Activated naive CD8-positive, alpha-beta T cell treated with anti-CD3 and anti-CD28 coated beads, Interleukin-2, amount 10 ng/mL, durations not matched to agents 7 days and 5 days (primary cell): ENCODE data around the gene NAA25. TPM values are rescaled to one million over a fixed set of nuclear protein-coding genes. Genes with fewer than 3 reads are reported as not detected.

ENCODE experiments used
- ATAC-seq: fragments of 150-1000 bp; cut with Tn5 transposase; one replicate; pipeline ENCODE4 v1.10.0; 2021; ENCODE audit warnings: low read depth, moderate library complexity
- POLR2A ChIA-PET: fragments of 350-600 bp; sonication (Branson Sonifier 250); formaldehyde crosslinking; loops from one replicate; lab custom pipeline; 2021; ENCODE audit warnings: antibody characterized with exemption; lab: Charles Lee
- DNase-seq: peaks from one replicate; pipeline ENCODE4 v3.0.0; 2021
- H3K27ac Mint-ChIP-seq: one replicate; pipeline ENCODE4 v1.8.0; 2022; ENCODE audit warnings: mild to moderate bottlenecking, mixed read lengths
- H3K27me3 Mint-ChIP-seq: one replicate; pipeline ENCODE4 v1.8.0; 2022; ENCODE audit warnings: mild to moderate bottlenecking, moderate library complexity, mixed read lengths
- H3K36me3 Mint-ChIP-seq: one replicate; pipeline ENCODE4 v1.8.0; 2021; ENCODE audit warnings: mild to moderate bottlenecking, mixed read lengths
- H3K4me1 Mint-ChIP-seq: one replicate; pipeline ENCODE4 v1.8.0; 2021; ENCODE audit warnings: mixed read lengths
- H3K4me3 Mint-ChIP-seq: one replicate; pipeline ENCODE4 v1.8.0; 2022; ENCODE audit warnings: mild to moderate bottlenecking, moderate library complexity, mixed read lengths
- H3K9me3 Mint-ChIP-seq: one replicate; pipeline ENCODE4 v1.8.0; 2021; ENCODE audit warnings: mixed read lengths
- total RNA-seq, 2 experiments: library from RNA; stranded (reverse); gene quantifications; one replicate each; pipeline ENCODE4 v1.2.3, GENCODE V29; 2021

NAA25 gene
- 10 to 100 TPM; 26.0 to 28.5 TPM for total RNA-seq

DNA sequence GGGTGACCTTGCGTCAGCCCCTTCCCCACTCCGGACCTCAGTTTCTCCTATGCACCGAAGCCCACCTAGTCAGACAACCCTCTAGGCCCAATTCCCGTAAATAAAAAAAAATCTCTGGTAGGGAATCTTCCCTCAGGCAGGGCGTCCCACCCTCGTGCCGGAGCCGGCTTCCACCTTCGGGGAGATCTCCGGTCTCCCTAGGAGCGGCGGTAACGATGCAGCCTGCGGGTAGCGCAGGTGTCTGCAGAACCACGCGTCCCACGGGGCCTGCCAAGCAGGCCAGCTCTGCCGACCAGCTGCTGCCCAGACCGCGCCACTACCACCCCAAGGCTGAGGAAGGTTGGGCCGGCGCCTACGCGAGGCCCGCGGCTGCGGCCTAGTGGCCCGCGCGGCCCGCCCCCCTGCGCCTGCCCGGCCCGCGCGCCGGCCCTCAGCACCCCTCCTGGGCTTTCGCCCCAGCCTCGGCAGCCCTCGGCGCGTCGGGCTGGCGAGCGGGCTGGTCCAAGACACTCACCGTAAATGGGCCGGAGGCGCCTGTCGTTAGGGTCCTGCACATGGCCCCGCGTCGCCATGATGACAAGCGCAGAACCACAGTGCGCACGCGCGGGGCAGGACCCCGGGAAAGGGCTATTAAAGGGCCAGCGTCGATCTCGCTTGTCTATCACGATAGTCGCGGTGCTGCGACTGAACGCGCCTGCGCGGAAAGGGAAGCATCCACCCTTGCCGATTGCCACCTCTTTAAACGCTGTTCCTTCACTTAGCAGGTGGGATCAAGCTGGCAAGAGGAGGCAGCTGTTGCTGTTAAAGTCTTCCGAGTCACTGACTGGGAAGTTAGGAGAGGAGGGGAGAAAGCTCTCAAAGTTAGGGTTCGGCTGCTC lies at the start of gene NAA25:
Gene NAA25 (minus strand): TSS at position 582 of the 878 bp plus-strand sequence. CDS start 10 bp downstream, at position 572.
- no peaks in the 10 kb centered on the region for H3K9me3 Mint-ChIP-seq
- H3K27ac Mint-ChIP-seq: peak within 1 kb of the TSS; percentile 98
- POLR2A ChIA-PET: interaction anchor here (0.9 to 4.1 kb wide), 10 partner anchors 9 to 95 kb away, joined by 3 to 146 read pairs (median 6); partner anchors contain the start of genes ERP29, TMEM116 and TRAFD1
- H3K4me1 Mint-ChIP-seq: peaks cover 36% of the 10 kb centered on the region
- H3K4me3 Mint-ChIP-seq: peak within 1 kb of the TSS; percentile 93
- no peaks in the 10 kb centered on the region for H3K27me3 Mint-ChIP-seq
- ATAC-seq (peak; percentile 86), DNase-seq (peak; percentile 94)
- H3K36me3 Mint-ChIP-seq: peaks cover 3% of the 10 kb centered on the region

- Mint-ChIP-seq H3K4me3 (no peak overlapping the region), H3K9me3 (peaks cover 11% of the 10 kb centered on the region), H3K27ac (no peak overlapping the region), H3K4me1 (peaks cover 8% of the 10 kb centered on the region), H3K27me3 (no peaks in the 10 kb centered on the region), H3K36me3 (peaks cover 69% of the 10 kb centered on the region)
- DNase-seq (no peak), ATAC-seq (no peak)
- POLR2A ChIA-PET: no interaction called here
Measured at GRCh38 chr12:112153893-112154219, 45.3 kb upstream of the NAA25 start.

GRCh38 chr12:112153181-112153892 lies 44.8 kb upstream of the NAA25 start:
- H3K27me3 Mint-ChIP-seq: no peaks in the 10 kb centered on the region
- H3K27ac Mint-ChIP-seq: peak overlapping the region; percentile 57
- no peak for DNase-seq
- H3K9me3 Mint-ChIP-seq: peaks cover 11% of the 10 kb centered on the region
- ATAC-seq: no peak
- POLR2A ChIA-PET: no interaction called here
- H3K4me3 Mint-ChIP-seq: no peak overlapping the region
- peaks cover 69% of the 10 kb centered on the region for H3K36me3 Mint-ChIP-seq
- peaks cover 6% of the 10 kb centered on the region for H3K4me1 Mint-ChIP-seq

GRCh38 chr12:112151766-112152541 lies 43.4 kb upstream of the NAA25 start:
- DNase-seq (no peak), ATAC-seq (no peak)
- Mint-ChIP-seq H3K36me3 (peaks cover 59% of the 10 kb centered on the region), H3K9me3 (peaks cover 4% of the 10 kb centered on the region), H3K27ac (peak overlapping the region; percentile 18), H3K4me3 (no peak overlapping the region), H3K4me1 (no peaks in the 10 kb centered on the region), H3K27me3 (no peaks in the 10 kb centered on the region)
- POLR2A ChIA-PET: interaction anchor here (0.8 kb wide), 1 partner anchor 1081 kb away, joined by 4 read pairs; no protein-coding TSS in a partner anchor

DNA sequence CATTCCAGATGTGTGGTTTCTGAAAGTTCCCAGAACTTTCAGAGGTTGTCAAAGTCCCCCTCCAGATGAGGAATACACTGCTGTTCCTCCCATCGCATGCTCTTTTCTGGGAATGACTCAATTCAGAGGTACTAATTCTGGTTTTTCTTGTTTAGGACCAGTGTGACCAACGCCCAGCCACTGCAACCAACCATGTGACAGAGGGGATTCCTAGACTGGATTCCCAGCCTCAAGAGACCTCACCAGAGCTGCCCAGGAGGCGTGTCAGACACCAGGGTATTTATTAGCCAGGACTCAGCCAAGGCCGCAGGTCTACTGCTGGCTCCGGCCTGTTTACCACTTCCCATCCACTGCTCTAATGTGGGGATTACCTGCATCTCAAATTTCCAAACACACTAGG lies 41.0 kb upstream of the NAA25 start:
- Mint-ChIP-seq H3K36me3 (peaks cover 50% of the 10 kb centered on the region), H3K27me3 (no peaks in the 10 kb centered on the region), H3K4me3 (no peak overlapping the region), H3K4me1 (peaks cover 3% of the 10 kb centered on the region), H3K27ac (no peak overlapping the region), H3K9me3 (no peaks in the 10 kb centered on the region)
- POLR2A ChIA-PET: interaction anchor here (1.1 kb wide), 1 partner anchor 10 kb away, joined by 3 read pairs; no protein-coding TSS in a partner anchor
- ATAC-seq (no peak), DNase-seq (no peak)

- H3K4me3 Mint-ChIP-seq: no peak overlapping the region
- H3K27me3 Mint-ChIP-seq: no peaks in the 10 kb centered on the region
- H3K4me1 Mint-ChIP-seq: peaks cover 3% of the 10 kb centered on the region
- no peak overlapping the region for H3K27ac Mint-ChIP-seq
- H3K9me3 Mint-ChIP-seq: no peaks in the 10 kb centered on the region
- ATAC-seq: no peak
- POLR2A ChIA-PET: no interaction called here
- H3K36me3 Mint-ChIP-seq: peaks cover 48% of the 10 kb centered on the region
- no peak for DNase-seq
Measured at GRCh38 chr12:112148031-112148513, 39.5 kb upstream of the NAA25 start.

GRCh38 chr12:112146123-112146522 lies 37.5 kb upstream of the NAA25 start:
- Mint-ChIP-seq H3K27ac (no peak overlapping the region), H3K4me1 (peaks cover 3% of the 10 kb centered on the region), H3K4me3 (no peak overlapping the region), H3K9me3 (no peaks in the 10 kb centered on the region), H3K27me3 (no peaks in the 10 kb centered on the region), H3K36me3 (peaks cover 39% of the 10 kb centered on the region)
- ATAC-seq: no peak
- POLR2A ChIA-PET: interaction anchor here (0.7 kb wide), 1 partner anchor 102 kb away, joined by 5 read pairs; no protein-coding TSS in a partner anchor
- no peak for DNase-seq

- H3K27ac Mint-ChIP-seq: peak overlapping the region; percentile 2
- ATAC-seq (no peak), DNase-seq (no peak)
- peaks cover 29% of the 10 kb centered on the region for H3K36me3 Mint-ChIP-seq
- POLR2A ChIA-PET: no interaction called here
- no peaks in the 10 kb centered on the region for H3K27me3 Mint-ChIP-seq
- H3K4me1 Mint-ChIP-seq: peaks cover 3% of the 10 kb centered on the region
- H3K9me3 Mint-ChIP-seq: no peaks in the 10 kb centered on the region
- no peak overlapping the region for H3K4me3 Mint-ChIP-seq
Measured at GRCh38 chr12:112140728-112141127, 32.1 kb upstream of the NAA25 start.

- POLR2A ChIA-PET: interaction anchor here (0.6 kb wide), 1 partner anchor 101 kb away, joined by 3 read pairs; no protein-coding TSS in a partner anchor
- Mint-ChIP-seq H3K4me1 (peaks cover 22% of the 10 kb centered on the region), H3K27me3 (no peaks in the 10 kb centered on the region), H3K9me3 (no peaks in the 10 kb centered on the region), H3K4me3 (no peak overlapping the region), H3K36me3 (peaks cover 15% of the 10 kb centered on the region), H3K27ac (no peak overlapping the region)
- ATAC-seq (no peak), DNase-seq (no peak)
Measured at GRCh38 chr12:112134731-112135130, 26.1 kb upstream of the NAA25 start.

DNA sequence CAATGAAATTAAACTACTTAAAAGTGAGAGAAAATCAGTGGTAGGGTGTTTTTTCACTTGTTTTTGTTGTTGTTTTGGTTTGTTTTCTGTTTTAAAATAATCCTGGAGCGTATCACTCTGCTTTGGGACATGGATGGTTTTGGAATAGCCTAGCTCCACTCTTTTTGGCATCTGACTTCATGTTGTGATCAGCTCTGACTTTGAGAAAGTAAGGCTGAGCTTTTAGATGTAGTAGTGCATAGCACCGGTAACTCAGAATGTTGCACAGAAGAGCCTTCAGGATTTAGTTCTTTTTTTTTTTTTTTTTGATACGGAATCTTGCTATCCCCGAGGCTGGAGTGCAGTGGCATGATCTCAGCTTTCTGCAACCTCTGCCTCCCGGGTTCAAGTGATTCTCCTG lies 24.8 kb upstream of the NAA25 start:
- no peaks in the 10 kb centered on the region for H3K27me3 Mint-ChIP-seq
- H3K27ac Mint-ChIP-seq: no peak overlapping the region
- DNase-seq: no peak
- peaks cover 31% of the 10 kb centered on the region for H3K4me1 Mint-ChIP-seq
- ATAC-seq: no peak
- POLR2A ChIA-PET: interaction anchor here (0.7 to 8.8 kb wide), 3 partner anchors 11 to 120 kb away, joined by 7 to 146 read pairs (median 8); partner anchors contain the start of genes ERP29 and NAA25
- H3K9me3 Mint-ChIP-seq: no peaks in the 10 kb centered on the region
- H3K4me3 Mint-ChIP-seq: no peak overlapping the region
- H3K36me3 Mint-ChIP-seq: peaks cover 12% of the 10 kb centered on the region

DNA sequence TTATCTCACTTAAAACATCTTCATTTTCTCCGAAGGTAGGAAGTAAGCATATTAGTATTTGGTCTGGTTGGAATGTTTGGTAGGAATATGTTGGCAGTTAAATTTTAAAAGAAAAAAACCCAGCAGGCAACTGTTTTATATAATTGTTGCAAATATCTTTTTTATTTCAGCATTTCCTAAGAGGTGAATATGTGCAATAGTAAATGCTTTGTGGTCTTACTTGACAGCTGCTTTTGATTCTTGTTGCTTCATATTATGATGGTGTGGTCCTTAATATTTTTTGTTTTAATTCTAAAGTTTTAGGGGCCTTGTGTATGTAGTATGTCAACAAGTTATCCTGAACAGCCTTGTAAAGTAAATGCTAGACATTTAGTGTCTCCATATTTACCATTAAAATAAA lies 23.1 kb upstream of the NAA25 start:
- Mint-ChIP-seq H3K4me3 (peak overlapping the region; percentile 80), H3K27me3 (no peaks in the 10 kb centered on the region), H3K9me3 (no peaks in the 10 kb centered on the region), H3K4me1 (peaks cover 45% of the 10 kb centered on the region), H3K36me3 (peaks cover 19% of the 10 kb centered on the region), H3K27ac (no peak overlapping the region)
- ATAC-seq (no peak), DNase-seq (no peak)
- POLR2A ChIA-PET: interaction anchor here (0.8 to 8.8 kb wide), 4 partner anchors 23 to 846 kb away, joined by 3 to 146 read pairs (median 7); partner anchors contain the start of genes ERP29, NAA25, OAS2 and TMEM116

DNA sequence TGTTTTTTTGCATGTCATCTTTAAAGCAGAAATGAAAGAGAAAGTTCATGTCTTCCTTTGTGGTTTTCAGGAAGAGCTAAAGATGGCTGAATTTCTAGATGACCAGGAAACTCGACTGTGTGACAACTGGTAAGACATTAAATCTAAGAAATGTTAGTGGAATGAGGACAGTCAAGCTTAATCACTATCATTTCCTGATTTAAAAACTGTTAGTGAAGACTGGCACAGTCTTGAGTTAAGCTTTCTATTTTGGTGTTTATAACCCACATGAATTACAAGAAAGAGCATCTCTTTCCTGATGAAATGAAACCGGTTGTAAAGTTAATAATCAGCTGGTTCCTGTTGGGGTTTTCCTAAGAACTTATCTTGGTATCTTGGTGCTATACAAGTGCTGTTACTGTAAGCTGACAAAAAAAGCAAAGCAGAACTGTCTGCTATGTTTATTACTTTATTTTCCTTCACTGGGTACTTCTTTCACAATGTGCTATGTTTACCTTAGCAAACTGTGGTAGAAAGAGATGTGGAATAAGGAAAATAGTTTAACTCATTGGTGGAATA lies 21.9 kb upstream of the NAA25 start:
- POLR2A ChIA-PET: interaction anchor here (0.6 to 8.8 kb wide), 5 partner anchors 22 to 117 kb away, joined by 3 to 146 read pairs (median 5); partner anchors contain the start of genes ERP29, NAA25 and TMEM116
- Mint-ChIP-seq H3K4me1 (peaks cover 50% of the 10 kb centered on the region), H3K9me3 (no peaks in the 10 kb centered on the region), H3K36me3 (peaks cover 19% of the 10 kb centered on the region), H3K27ac (peak overlapping the region; percentile 87), H3K4me3 (peak overlapping the region; percentile 80), H3K27me3 (no peaks in the 10 kb centered on the region)
- ATAC-seq: peak; percentile 58
- DNase-seq: no peak
